GM18951 (cell line): ENCODE results near the gene UNC5CL.

ENCODE experiments used
- POLR2A ChIP-seq: IDR thresholded peaks from 4 replicates; pipeline ENCODE4 v1.6.1; 2011; ENCODE audit warnings: mild to moderate bottlenecking; ENCODE audit not compliant: insufficient read length, insufficient read depth; ENCODE audit errors: extremely low read depth
- in situ Hi-C: fragments of 300-500 bp; cut with MboI; formaldehyde crosslinking; loops from one replicate; pipeline ENCODE4 v1.12.0; 2022; ENCODE audit warnings: low sequenced_read_pairs, mixed read lengths, inconsistent platforms; ENCODE audit not compliant: unreplicated experiment

Gene UNC5CL

DNA sequence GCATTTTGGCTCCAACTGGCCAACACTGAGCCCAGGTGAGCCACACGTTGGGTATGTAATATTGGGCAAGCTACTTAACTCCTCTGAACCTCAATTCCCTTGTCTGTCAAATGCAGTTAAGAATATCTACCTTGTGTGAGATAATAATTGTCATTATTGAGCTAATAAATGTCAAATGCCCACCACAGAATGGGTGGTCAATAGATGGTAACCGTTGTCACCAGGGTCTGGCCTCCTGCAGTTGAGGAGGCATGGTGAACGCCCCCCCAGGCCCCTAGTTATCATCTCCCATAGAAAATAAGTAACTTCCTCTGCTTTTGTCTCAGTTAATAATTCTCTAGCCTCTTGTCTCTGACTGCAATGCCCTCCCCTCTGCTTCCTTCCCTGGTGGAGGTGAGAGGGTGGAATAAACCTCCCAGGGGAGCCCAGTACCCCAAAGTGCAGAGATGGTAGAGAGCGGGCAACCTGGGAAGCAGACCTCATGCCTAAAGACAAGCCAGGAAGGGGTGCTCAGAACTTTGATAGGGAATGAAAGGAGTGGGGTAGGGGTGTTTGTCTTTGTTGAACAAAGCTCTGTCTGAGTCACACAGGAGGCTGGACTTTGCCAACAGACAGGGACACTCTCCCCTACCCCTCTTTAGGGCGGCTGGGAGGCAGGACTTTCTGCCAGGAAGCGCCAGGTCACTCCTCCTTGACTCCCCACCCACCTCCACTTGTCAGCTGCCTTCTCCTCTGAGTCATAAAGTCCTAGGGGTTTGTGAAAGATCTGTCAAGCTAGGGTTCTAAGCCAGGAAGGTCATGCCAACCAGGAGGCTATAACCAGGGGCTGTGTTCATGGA, 1.3 kb upstream of the UNC5CL start:
- in situ Hi-C loops: no loop called here
- no peak for TF ChIP-seq POLR2A

DNA sequence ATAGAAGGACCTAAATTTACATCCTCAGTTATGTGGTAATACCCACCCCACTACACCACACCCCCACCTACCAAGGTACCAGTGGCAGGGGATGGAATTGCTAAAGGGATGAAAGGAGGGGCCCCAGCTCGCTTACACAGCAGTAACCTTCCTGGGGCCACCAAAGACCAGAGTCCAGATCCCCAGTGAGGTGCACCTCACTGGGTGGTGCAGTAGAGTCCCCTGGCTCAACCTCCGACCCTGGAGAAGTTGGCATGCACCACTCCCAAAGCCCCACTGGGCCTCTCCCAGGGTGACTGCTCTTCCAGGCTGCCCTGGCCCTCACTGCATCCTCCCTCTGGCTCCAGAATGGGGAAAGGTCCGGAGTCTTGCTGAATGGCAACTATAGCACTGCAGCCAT, 816 bp downstream of the UNC5CL start:
- in situ Hi-C loops: no loop called here
- no peak for TF ChIP-seq POLR2A

DNA sequence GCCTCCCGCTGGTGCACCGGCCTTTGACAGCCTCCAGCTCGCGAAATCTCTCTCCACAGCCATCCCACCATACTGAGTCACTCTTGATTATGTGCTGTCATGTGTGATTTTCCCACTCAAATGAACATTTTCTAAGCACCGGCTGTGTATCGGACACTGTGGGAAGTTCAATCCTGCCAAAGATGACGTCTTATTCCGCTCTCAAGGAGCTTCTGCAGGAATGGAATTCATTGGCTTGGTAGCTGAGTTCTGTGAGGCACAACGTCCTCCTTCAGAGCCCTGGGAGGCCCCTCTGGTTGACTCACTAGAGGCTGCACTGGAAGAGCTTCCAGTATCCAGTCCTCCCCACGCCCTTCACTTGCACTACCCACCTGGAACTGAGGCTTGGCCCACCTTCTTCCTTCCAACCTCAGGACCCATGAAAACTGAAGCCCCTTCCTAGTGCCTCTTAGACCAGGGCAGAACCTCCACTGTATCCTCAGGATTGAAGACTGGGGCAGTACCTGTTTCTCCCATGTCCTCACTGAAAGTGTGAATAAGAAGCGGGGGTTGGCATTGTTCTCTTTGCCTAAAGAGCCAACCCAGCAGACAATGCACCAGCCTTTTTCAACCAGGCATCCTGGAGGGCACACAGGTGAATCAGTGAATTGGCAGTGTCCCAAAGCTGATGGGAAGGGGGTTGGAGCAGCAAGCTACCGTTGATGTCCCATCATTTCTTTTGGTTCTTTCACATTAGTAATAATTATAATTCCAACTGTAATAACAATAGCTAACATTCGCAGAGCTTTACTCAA, 1.7 kb downstream of the UNC5CL start:
- no peak for TF ChIP-seq POLR2A
- in situ Hi-C loops: no loop called here

DNA sequence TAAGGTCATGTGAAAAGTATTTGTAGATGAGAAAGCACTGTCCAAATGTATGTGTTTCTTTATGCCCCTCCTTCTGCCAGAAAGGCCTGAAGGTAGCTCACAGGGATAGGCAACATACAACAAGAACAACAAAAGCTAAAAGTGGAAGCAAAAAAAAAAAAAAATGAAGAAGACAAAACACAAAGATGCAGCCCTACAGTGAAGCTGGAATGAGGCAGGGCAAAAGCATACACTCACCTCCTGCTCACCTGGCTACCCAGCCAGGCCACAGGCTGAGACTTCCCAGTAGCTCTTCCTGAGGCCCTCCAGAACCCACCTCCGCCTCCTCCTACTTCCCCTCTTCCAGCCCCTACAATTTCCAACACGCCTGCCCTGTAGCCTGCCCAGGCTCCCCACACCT, 2.4 kb downstream of the UNC5CL start:
- in situ Hi-C loops: no loop called here
- TF ChIP-seq POLR2A: no peak

DNA sequence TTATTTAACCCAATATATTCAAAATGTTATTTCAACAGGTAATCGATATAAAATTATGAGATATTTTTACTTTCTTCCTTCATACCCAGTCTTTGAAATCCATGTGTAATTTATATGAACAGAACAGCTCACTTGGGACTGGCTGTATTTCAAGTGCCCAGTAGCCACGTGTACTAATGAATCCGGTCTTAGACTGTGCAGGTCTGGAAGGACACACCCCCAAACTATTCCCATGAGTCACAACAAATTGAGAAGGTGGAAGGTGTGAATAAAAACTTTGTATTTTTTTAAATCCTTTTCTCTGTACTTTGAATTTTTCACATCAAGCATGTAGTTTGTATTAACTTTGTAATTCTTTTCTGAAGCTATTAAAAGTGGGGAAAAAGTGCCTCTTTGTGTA, 2.8 kb downstream of the UNC5CL start:
- TF ChIP-seq POLR2A: no peak
- in situ Hi-C loops: no loop called here

DNA sequence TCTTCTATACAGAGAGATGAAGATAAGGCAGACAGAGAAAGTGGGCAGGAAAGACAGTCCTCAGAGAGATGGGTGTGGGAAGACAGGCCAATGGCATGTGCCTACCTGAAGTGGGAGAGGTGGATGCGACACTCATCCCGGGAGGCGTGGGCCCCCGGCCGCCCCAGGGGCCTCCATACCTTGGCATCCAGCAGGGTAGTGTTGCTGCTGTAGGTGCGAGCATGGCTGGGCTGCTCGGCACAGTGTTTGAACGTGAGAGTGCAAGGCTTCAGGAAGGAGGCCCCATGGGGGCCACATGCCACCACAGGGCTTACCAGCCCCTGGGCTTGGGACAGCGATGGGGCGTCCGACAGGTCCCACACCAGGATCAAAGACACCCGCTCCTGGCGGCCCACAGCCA, 5.2 kb downstream of the UNC5CL start:
- TF ChIP-seq POLR2A: no peak
- in situ Hi-C loops: no loop called here

DNA sequence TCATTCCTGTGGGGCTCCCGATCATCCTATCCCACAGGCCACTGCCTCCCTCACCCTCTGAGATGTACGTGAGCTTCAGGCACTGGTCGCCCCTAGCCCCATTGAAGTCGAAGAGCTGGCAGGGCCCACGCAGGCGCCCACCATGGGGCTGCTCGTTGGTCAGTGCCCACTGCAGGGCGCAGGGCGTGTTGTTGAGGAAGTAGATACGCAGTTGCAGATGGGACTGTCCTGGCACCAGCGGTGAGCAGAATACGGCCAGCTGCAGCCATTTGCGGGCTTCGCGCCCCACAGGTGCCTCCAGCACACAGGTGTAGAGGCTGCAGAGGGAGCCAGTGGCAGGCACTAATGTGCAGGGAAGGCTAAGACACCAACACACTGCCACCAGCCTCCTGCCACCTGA, 6.2 kb downstream of the UNC5CL start:
- no peak for TF ChIP-seq POLR2A
- in situ Hi-C loops: no loop called here

DNA sequence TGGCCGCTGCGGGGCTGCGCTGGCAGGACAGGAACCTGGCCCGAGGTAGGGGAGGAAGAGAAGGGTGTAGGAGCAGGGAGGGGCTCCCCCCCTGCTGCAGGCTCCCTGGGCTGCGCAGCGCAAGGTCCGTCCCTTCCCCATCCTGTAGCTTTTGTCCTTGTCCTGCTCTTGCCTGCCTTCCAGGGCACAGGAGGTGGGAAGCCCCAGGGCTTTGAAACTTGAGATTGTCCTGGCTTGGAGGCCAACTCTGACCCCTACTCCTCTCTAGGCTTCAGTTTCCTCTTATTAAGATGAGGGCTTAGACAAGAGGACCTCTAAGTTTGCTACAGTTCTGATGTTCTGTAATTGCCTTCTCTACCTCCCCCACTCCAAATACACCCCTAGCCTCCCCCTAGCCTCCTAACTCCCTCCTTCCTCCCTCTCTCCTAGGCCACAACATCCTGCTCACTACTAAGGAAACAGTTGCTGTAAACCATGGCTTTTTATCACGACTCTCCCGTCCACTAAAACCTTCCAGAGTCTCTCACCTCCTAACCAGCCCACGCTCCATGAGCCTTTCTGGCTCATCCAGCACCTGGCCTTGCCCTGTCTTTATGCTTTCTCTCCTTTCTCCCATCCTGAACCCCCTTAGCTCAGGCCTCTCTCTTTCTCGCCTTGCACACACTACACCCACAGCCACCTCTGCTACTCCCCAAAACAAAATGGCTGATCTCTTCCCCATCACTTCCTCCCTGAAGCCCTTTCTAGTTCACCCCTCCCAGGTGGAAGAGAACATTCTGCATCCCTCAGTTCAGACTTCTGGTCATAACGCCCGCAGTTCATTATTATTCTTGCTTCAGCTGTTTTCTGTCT, 10.2 kb downstream of the UNC5CL start:
- TF ChIP-seq POLR2A: no peak
- in situ Hi-C loops: no loop called here

DNA sequence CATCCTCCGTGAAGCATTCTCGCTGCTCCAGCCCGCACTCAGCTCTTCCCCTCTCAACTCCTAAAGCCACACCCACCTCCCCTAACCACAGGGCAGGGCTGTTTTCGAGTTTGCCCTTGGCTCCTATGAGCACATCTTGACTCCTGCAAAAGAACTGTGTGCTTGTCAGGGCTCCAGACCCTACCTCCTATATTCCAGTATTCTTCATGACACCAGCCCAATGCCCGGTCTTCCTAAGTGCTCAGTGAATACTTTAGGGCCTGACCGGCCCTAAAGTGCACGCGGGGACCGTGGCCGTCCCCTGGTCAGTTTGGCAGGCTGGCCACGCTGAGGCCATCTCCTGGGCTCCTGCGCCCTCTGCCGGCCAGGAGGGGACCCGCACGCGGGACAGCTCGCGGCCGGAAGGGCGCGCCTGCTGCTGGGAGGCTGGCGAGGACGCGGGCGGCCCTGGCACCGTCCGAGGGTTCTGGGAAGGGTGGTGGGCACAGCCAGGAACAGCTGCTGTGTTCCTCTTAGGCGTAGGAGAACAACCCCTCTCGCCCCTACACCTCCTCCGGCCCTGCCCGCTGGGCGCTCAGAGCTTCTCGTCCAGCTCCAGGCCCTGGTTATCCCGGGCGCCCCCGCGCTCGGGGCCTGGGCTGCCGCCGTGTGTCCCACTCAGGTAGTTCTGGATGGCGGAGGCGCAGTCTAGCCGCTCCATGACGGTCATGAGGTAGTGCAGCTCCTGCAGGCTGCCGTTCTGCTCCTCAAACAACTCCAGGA, 11.0 kb downstream of the UNC5CL start:
- in situ Hi-C loops: no loop called here
- TF ChIP-seq POLR2A: peak; percentile 52

DNA sequence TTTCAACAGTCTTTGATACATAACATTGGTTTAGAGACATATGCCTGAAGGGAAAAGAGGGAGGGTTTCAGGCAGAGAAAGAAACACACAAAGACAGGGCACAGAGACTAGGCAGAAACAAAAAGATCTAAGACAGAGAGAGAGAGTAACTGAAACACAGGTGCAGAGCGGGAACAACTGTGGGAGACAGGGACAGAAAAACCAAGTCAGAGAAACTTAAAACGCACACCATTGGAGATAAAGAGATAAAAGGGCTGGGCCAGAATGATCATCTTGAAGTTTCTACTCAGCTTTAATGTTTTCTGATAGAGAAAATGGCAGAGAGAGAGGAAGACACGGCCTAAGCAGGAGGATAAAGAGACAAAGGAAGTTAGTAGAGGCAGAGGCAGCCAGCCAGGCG, 11.8 kb downstream of the UNC5CL start:
- in situ Hi-C loops: no loop called here
- TF ChIP-seq POLR2A: no peak

DNA sequence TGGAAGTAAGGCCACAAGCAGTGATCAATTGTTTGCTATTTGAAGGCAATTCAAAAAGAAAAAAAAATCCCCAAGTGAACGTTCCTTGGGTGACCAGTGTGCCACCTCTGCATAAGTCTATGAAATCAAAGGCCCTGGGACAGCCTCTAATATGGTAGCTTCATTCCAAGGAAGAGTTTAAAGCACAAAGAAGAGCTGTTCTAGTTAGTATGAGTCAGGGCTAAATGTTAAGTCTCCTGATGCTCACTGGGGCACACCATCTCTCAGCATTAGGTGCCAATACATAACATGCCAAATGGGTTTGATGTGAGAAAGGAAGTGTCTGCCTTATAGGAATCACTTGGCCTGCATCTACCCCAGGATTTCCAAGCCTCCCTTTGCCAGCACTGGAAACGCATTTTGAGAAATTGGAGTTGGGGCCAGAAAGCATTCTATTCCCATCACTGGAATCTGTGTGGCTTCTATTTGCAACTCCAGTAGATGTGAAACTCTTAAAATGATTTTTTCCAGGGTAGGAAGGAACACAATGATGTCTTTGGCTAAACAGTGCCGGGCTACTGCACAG, 13.0 kb downstream of the UNC5CL start:
- TF ChIP-seq POLR2A: no peak
- in situ Hi-C loops: no loop called here

DNA sequence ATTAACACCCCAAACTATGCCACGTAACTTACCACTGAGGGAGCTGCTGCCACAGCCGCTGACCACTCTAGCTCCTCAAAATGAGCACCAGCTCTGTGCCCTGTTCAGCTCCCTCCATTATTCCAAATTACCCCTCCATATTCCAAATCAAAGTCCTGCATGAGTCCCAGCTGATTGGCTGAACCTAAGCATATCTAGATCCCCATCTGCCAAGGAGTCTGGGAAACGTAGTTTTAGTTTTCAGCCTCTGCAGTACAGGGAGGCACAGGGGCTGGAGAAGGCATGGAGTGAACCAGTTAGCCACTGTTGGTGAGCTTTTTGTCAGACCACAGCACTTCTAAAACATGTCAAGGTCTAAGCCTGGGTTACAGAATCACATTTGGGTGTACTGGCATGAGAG, 15.9 kb downstream of the UNC5CL start:
- in situ Hi-C loops: no loop called here
- TF ChIP-seq POLR2A: no peak

DNA sequence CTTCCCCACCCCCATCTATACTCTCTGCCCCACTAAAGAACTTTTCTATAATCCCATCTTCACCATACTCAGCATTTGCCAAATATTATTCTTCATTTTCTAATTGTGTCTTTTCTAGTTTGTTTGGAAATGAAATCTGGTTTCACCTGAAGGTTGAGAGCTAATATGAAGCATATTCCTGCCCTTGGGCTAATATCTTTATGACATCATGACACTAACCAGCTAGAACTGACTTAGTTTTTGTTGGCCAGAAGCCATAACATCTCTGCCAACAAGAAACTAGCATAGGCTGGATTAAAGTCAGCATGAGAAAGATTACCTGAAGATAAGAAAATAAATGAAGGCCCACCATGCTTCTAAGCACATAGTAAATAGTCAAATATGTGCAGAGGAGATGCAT, 16.7 kb downstream of the UNC5CL start:
- TF ChIP-seq POLR2A: no peak
- in situ Hi-C loops: no loop called here

DNA sequence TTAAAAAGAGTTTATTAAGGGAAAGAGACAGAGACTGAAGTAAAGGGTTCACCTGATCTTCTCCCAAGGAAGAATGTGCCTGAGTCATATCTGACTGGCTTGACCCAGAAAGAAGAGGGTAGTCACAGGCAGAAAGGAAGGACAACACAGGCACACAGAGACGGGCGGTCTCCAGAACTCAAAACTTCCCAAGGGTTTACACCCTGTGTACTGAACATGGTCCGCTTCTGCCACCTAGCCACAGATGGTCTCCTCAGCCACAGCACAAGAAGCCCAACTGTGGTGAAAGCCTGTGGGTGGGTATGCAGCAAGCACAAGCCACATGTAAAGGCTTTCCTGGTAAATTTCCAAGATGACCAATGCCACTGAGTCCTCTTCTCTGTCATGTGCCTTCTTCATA, 17.2 kb downstream of the UNC5CL start:
- TF ChIP-seq POLR2A: no peak
- in situ Hi-C loops: no loop called here
